K562 (cell line): Measurements from ENCODE around the gene RAI1. TPM values are rescaled to one million over a fixed set of nuclear protein-coding genes. Genes with fewer than 3 reads are reported as not detected.

ENCODE experiments used
- EZH2 ChIP-seq: IDR thresholded peaks from 2 replicates; pipeline ENCODE4 v1.6.1; 2012; ENCODE audit warnings: low read depth, mild to moderate bottlenecking, inconsistent platforms, low read length, borderline replicate concordance
- GATA2 ChIP-seq: sonication (generic); formaldehyde crosslinking; IDR thresholded peaks from 2 replicates; pipeline ENCODE4 v1.4.0; 2020; ENCODE audit warnings: mild to moderate bottlenecking, missing genetic modification reagents
- MAFK ChIP-seq: IDR thresholded peaks from 2 replicates; pipeline ENCODE4 v1.6.1; 2011; ENCODE audit warnings: low read length, improper control_type of control experiment
- NCOA1 ChIP-seq: fragments of 450-650 bp; IDR thresholded peaks from 2 replicates; pipeline ENCODE4 v1.6.1; 2016; ENCODE audit warnings: low read depth
- RBM15 ChIP-seq: fragments of 200-400 bp; formaldehyde crosslinking; IDR thresholded peaks from 2 replicates; pipeline ENCODE4 v1.6.1; 2018; ENCODE audit warnings: mild to moderate bottlenecking, low read length, moderate library complexity; ENCODE audit not compliant: insufficient read depth
- SMARCB1 ChIP-seq: IDR thresholded peaks from 2 replicates; pipeline ENCODE4 v1.6.1; 2011; ENCODE audit warnings: improper control_type of control experiment, low read depth; ENCODE audit not compliant: insufficient read length
- ZNF165 ChIP-seq: fragments of 250-450 bp; sonication (Bioruptor Pico); IDR thresholded peaks from 2 replicates; pipeline ENCODE4 v1.4.0; 2020; ENCODE audit warnings: borderline replicate concordance
- ZNF174 ChIP-seq: fragments of 250-450 bp; sonication (Bioruptor Pico); IDR thresholded peaks from 2 replicates; pipeline ENCODE4 v1.4.0; 2020; ENCODE audit warnings: mild to moderate bottlenecking
- ZNF217 ChIP-seq: sonication (generic); formaldehyde crosslinking; IDR thresholded peaks from 2 replicates; pipeline ENCODE4 v1.8.0; 2022; ENCODE audit warnings: mild to moderate bottlenecking, missing genetic modification reagents
- ZNF551 ChIP-seq: fragments of 250-450 bp; sonication (Bioruptor Pico); IDR thresholded peaks from 2 replicates; pipeline ENCODE4 v1.5.0; 2021; ENCODE audit warnings: mild to moderate bottlenecking, moderate library complexity
- ZNF785 ChIP-seq: fragments of 250-450 bp; sonication (Bioruptor Pico); IDR thresholded peaks from 2 replicates; pipeline ENCODE4 v1.4.0; 2020; ENCODE audit warnings: mild to moderate bottlenecking
- polyA plus RNA-seq, 8 experiments: library from polyadenylated mRNA; depleted of rRNA in 4 of 8; stranded (reverse) in 5 of 8; unstranded in 3 of 8; fragments of >200 nt; fragmentation: Nextera tagmentation in 2 of 8; fragmentation: Illumina TruSeq in 1 of 8; extraction: Ambion mirVana in 2 of 8; extraction: Trizol in 1 of 8; gene quantifications; 2 replicates each; pipeline versions ENCODE4 v1.2.1 to v1.2.3, GENCODE V29; 2011 to 2014; ENCODE audit warnings: inconsistent platforms in 1 of 8, missing spikeins in 1 of 8
- total RNA-seq, 7 experiments: library from RNA; depleted of rRNA in 6 of 7; stranded (reverse); fragments of >200 nt in 6 of 7; fragmentation: Illumina TruSeq in 2 of 7; extraction: Trizol in 2 of 7; gene quantifications; 2 replicates each; pipeline versions ENCODE4 v1.2.1 to v1.2.3, GENCODE V29; 2011 to 2021; ENCODE audit warnings: low replicate concordance in 1 of 7
- TF ChIP-seq, protein P1 (sequence below), 3 experiments: IDR thresholded peaks in 2 of 3; conservative IDR thresholded peaks in 1 of 3; 2 replicates each; pipeline ENCODE4 v1.5.1; 2011 to 2012; ENCODE audit warnings: low read length in 3 of 3, mild to moderate bottlenecking in 3 of 3, control low read depth in 2 of 3, improper control_type of control experiment in 1 of 3, inconsistent platforms in 1 of 3, low read depth in 1 of 3, mixed read lengths in 1 of 3, moderate library complexity in 1 of 3; ENCODE audit not compliant: insufficient read depth in 2 of 3
- TF ChIP-seq, protein P2 (sequence below), 3 experiments: fragments of 200-800 bp in 1 of 3; sonication (Bioruptor generic) in 1 of 3; sonication (generic) in 1 of 3; formaldehyde crosslinking in 1 of 3; IDR thresholded peaks; 2 replicates each; pipeline versions ENCODE4 v1.6.1 to v1.8.0; 2016 to 2022; ENCODE audit warnings: mild to moderate bottlenecking in 2 of 3, missing compliant biosample characterization in 2 of 3, missing genetic modification characterization in 2 of 3, missing genetic modification reagents in 1 of 3
- TF ChIP-seq, protein P3 (sequence below): fragments of 450-650 bp; IDR thresholded peaks from 2 replicates; pipeline ENCODE4 v1.6.1; 2016; ENCODE audit warnings: antibody characterized with exemption
- TF ChIP-seq, protein P4 (sequence below): sonication (generic); formaldehyde crosslinking; IDR thresholded peaks from 2 replicates; pipeline ENCODE4 v1.8.1; 2023; ENCODE audit warnings: mild to moderate bottlenecking, missing genetic modification reagents

RAI1 gene
- total and polyA plus RNA-seq, 9 of the 15 experiments (the other 6 are each of a cell fraction or from before 2014, with no cell fraction given): 0.68 to 19.9 (median 5.5) TPM

DNA sequence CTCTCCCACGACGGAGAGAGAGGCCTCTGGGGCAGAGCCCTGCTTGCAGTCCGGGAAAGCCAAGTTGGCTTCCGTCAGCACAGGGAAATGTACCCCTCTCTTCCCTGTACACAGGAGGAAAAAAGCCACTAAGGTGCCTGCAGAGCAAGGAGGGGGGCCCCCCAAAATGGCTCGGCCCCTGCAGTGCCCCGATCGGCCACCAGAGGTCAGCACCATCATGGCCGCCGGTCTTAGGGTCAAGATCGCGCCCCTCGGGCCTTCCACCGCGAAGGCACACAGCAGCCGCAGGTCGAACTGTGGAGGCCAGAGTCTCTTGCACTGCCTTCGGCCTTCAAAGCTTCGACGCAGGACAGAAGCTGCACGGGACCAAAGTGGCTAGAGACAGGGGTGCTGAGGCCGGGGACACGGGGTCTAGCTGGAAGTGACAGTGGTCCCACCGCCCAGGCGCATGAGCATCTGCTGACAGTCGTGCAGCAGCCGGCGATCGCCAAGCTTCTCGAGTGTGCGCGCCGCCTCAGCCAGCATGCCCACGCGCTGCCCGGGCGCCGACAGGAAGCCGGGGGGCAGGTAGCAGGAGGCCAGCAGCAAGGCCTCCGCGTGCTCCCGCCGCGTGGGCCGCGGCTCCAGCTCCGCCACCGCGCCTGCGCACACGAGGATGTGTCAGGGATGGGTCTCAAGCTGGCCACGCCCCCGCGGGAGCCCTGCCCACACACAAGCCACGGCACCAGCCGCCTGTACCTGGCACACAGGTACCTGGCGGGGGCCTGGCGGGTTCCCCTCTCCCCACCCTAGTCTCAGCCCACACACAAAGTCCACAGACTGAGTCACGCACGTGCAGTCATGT is 131.2 kb downstream of the RAI1 start (continued):
- TF ChIP-seq, protein P1, sequence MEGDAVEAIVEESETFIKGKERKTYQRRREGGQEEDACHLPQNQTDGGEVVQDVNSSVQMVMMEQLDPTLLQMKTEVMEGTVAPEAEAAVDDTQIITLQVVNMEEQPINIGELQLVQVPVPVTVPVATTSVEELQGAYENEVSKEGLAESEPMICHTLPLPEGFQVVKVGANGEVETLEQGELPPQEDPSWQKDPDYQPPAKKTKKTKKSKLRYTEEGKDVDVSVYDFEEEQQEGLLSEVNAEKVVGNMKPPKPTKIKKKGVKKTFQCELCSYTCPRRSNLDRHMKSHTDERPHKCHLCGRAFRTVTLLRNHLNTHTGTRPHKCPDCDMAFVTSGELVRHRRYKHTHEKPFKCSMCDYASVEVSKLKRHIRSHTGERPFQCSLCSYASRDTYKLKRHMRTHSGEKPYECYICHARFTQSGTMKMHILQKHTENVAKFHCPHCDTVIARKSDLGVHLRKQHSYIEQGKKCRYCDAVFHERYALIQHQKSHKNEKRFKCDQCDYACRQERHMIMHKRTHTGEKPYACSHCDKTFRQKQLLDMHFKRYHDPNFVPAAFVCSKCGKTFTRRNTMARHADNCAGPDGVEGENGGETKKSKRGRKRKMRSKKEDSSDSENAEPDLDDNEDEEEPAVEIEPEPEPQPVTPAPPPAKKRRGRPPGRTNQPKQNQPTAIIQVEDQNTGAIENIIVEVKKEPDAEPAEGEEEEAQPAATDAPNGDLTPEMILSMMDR (IDR thresholded peaks at IDR 0.05 in 2 of 3, conservative IDR thresholded peaks at IDR 0.05 in 1 of 3; ENCODE audit: insufficient read depth in 2 of 3, low read depth in 1 of 3, low read length in 3 of 3): peak; percentile 77 to 90 (median 84)
- TF ChIP-seq NCOA1 (no peak), RBM15 (no peak), ZNF785 (CRISPR knock-in tag) (no peak), EZH2 (no peak), ZNF165 (CRISPR knock-in tag) (no peak), SMARCB1 (no peak), ZNF174 (CRISPR knock-in tag) (no peak), MAFK (no peak), ZNF217 (CRISPR knock-in tag) (no peak), ZNF551 (CRISPR knock-in tag) (no peak), GATA2 (CRISPR knock-in tag) (no peak)
- TF ChIP-seq, protein P2, sequence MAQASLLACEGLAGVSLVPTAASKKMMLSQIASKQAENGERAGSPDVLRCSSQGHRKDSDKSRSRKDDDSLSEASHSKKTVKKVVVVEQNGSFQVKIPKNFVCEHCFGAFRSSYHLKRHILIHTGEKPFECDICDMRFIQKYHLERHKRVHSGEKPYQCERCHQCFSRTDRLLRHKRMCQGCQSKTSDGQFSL (CRISPR knock-in tag; IDR thresholded peaks at IDR 0.05): no peak
- TF ChIP-seq, protein P2 (tag; IDR thresholded peaks at IDR 0.05): no peak
- TF ChIP-seq, protein P3, sequence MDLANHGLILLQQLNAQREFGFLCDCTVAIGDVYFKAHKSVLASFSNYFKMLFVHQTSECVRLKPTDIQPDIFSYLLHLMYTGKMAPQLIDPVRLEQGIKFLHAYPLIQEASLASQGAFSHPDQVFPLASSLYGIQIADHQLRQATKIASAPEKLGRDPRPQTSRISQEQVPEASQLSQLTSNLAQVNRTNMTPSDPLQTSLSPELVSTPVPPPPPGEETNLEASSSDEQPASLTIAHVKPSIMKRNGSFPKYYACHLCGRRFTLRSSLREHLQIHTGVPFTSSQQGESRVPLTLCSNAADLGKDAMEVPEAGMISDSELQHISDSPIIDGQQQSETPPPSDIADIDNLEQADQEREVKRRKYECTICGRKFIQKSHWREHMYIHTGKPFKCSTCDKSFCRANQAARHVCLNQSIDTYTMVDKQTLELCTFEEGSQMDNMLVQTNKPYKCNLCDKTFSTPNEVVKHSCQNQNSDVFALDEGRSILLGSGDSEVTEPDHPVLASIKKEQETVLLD: no peak
- TF ChIP-seq, protein P4, sequence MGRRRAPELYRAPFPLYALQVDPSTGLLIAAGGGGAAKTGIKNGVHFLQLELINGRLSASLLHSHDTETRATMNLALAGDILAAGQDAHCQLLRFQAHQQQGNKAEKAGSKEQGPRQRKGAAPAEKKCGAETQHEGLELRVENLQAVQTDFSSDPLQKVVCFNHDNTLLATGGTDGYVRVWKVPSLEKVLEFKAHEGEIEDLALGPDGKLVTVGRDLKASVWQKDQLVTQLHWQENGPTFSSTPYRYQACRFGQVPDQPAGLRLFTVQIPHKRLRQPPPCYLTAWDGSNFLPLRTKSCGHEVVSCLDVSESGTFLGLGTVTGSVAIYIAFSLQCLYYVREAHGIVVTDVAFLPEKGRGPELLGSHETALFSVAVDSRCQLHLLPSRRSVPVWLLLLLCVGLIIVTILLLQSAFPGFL: no peak
